SK-N-SH treated with all-trans-retinoic acid at 6 μM for 48 hours (cell line): ENCODE results near the gene MAN1A2.

Experiments
- ARNTL ChIP-seq: fragments of 450-650 bp; formaldehyde crosslinking; IDR thresholded peaks from 2 replicates; pipeline ENCODE4 v1.5.0; 2020; ENCODE audit warnings: low read depth, mild to moderate bottlenecking, moderate library complexity, borderline replicate concordance
- CREB5 ChIP-seq: fragments of 250-450 bp; sonication (Bioruptor Pico); IDR thresholded peaks from 2 replicates; pipeline ENCODE4 v1.5.1; 2020; ENCODE audit warnings: low read depth, mild to moderate bottlenecking, moderate library complexity
- CSRNP3 ChIP-seq: fragments of 250-450 bp; sonication (Bioruptor Pico); IDR thresholded peaks from 2 replicates; pipeline ENCODE4 v1.5.1; 2021; ENCODE audit warnings: mild to moderate bottlenecking, moderate library complexity
- ISL1 ChIP-seq: fragments of 250-450 bp; sonication (Bioruptor Pico); IDR thresholded peaks from 2 replicates; pipeline ENCODE4 v2.1.2; 2022; ENCODE audit warnings: mild to moderate bottlenecking, moderate library complexity
- PATZ1 ChIP-seq: fragments of 250-450 bp; sonication (Bioruptor Pico); IDR thresholded peaks from 2 replicates; pipeline ENCODE4 v1.8.0; 2020; ENCODE audit warnings: mild to moderate bottlenecking, moderate library complexity, borderline replicate concordance
- POU6F1 ChIP-seq: fragments of 250-450 bp; sonication (Bioruptor Pico); IDR thresholded peaks from 2 replicates; pipeline ENCODE4 v1.8.0; 2021; ENCODE audit warnings: low read depth, mild to moderate bottlenecking, moderate library complexity, borderline replicate concordance
- RARB ChIP-seq: fragments of 250-450 bp; sonication (Bioruptor Pico); IDR thresholded peaks from 2 replicates; pipeline ENCODE4 v1.8.0; 2021; ENCODE audit warnings: mild to moderate bottlenecking, moderate library complexity
- SNAI2 ChIP-seq: fragments of 250-450 bp; sonication (Bioruptor Pico); IDR thresholded peaks from 2 replicates; pipeline ENCODE4 v1.5.0; 2020; ENCODE audit warnings: mild to moderate bottlenecking, moderate library complexity
- TOX ChIP-seq: fragments of 250-450 bp; sonication (Bioruptor Pico); IDR thresholded peaks from 2 replicates; pipeline ENCODE4 v1.8.0; 2021; ENCODE audit warnings: mild to moderate bottlenecking, moderate library complexity, borderline replicate concordance

GRCh38 chr1:117540532-117540931, 173.3 kb downstream of the MAN1A2 start:
- TF ChIP-seq CREB5 (CRISPR knock-in tag) = no peak
- no peak for TF ChIP-seq RARB (CRISPR knock-in tag)
- TF ChIP-seq ISL1 = no peak
- TF ChIP-seq ARNTL (CRISPR knock-in tag) = no peak
- no peak for TF ChIP-seq TOX (CRISPR knock-in tag)
- no peak for TF ChIP-seq PATZ1 (CRISPR knock-in tag)
- no peak for TF ChIP-seq SNAI2 (CRISPR knock-in tag)
- TF ChIP-seq CSRNP3 = no peak
- TF ChIP-seq POU6F1 = no peak
